Measurements from ENCODE around the gene MROH8.
"Not testable (repeated sequence)": the region's sequence is repeated elsewhere in the genome, so short reads cannot be mapped to it uniquely, and the experiment has no call there.

- TF ChIP-seq PATZ1 (CRISPR knock-in tag; IDR thresholded peaks at IDR 0.05; ENCODE audit: borderline replicate concordance); ISL1 (CRISPR knock-in tag; IDR thresholded peaks at IDR 0.05); ARNTL (CRISPR knock-in tag; IDR thresholded peaks at IDR 0.05; ENCODE audit: borderline replicate concordance, low read depth); CREB5 (CRISPR knock-in tag; IDR thresholded peaks at IDR 0.05; ENCODE audit: low read depth); RARB (CRISPR knock-in tag; IDR thresholded peaks at IDR 0.05); ZFP30 (CRISPR knock-in tag; IDR thresholded peaks at IDR 0.05); ZNF565 (CRISPR knock-in tag; conservative IDR thresholded peaks at IDR 0.05; ENCODE audit: low read depth); TCF4 (CRISPR knock-in tag; IDR thresholded peaks at IDR 0.05; ENCODE audit: borderline replicate concordance): not testable (repeated sequence)
Observed at GRCh38 chr20:37126290-37126689, 53.1 kb downstream of the MROH8 start.

Data from SK-N-SH treated with all-trans-retinoic acid at 6 μM for 48 hours (cell line).